Heart right ventricle (tissue), 16 donors: Measurements from ENCODE around the gene DCDC2. TPM values are rescaled to one million over a fixed set of nuclear protein-coding genes. Genes with fewer than 3 reads are reported as not detected.
A peak's percentile ranks its signal among the peaks of the same experiment; 100 is the strongest.

Experiments
- ATAC-seq, 8 donors: fragments of 200-7000 bp; cut with Tn5 transposase; one replicate each; pipeline ENCODE4 v1.9.1; 2020; ENCODE audit warnings: mild to moderate bottlenecking in 8 of 8, moderate library complexity in 8 of 8, moderate number of reproducible peaks in 1 of 8
- DNase-seq, 2 donors: peaks; one replicate each; pipeline ENCODE4 v3.0.0-alpha.2; 2020
- H3K27ac ChIP-seq, 10 donors: fragments of 200-600 bp; sonication (generic) in 2 of 10; one replicate each; pipeline versions ENCODE4 v1.5.0 to v1.8.0; 2020 to 2022; ENCODE audit warnings: mild to moderate bottlenecking in 3 of 10
- H3K27me3 ChIP-seq, 7 donors: fragments of 200-600 bp; one replicate each; pipeline ENCODE4 v1.8.0; 2021 to 2022; ENCODE audit warnings: mild to moderate bottlenecking in 2 of 7
- H3K36me3 ChIP-seq, 9 donors: fragments of 200-600 bp; sonication (generic) in 1 of 9; one replicate each; pipeline versions ENCODE4 v1.5.0 to v1.8.0; 2020 to 2022; ENCODE audit warnings: mild to moderate bottlenecking in 2 of 9
- H3K4me1 ChIP-seq, 9 donors: fragments of 200-600 bp; sonication (generic) in 1 of 9; one replicate each; pipeline versions ENCODE4 v1.5.0 to v1.8.0; 2020 to 2022; ENCODE audit warnings: mild to moderate bottlenecking in 4 of 9
- H3K4me3 ChIP-seq, 10 donors: fragments of 200-600 bp; sonication (generic) in 2 of 10; one replicate each; pipeline versions ENCODE4 v1.5.0 to v1.8.0; 2020 to 2022; ENCODE audit warnings: mild to moderate bottlenecking in 7 of 10, moderate library complexity in 2 of 10
- H3K9me3 ChIP-seq, 11 donors: fragments of 200-600 bp in 10 of 11; sonication (generic) in 2 of 11; one replicate each; pipeline versions ENCODE4 v1.5.0 to v1.8.0; 2013 to 2022; ENCODE audit warnings: mild to moderate bottlenecking in 2 of 11, control low read depth in 1 of 11, moderate library complexity in 1 of 11
- CTCF ChIP-seq, 9 donors: fragments of 200-600 bp; sonication (generic) in 2 of 9; IDR thresholded peaks; one replicate each; pipeline versions ENCODE4 v1.5.0 to v1.8.0; 2021 to 2022; ENCODE audit warnings: antibody characterized with exemption in 9 of 9, mild to moderate bottlenecking in 5 of 9, moderate library complexity in 1 of 9
- WGBS, 2 donors: extraction: QIAGEN DNeasy Blood & Tissue Kit; methylation state at CpG; one replicate each; pipeline ENCODE4 v1.1.7; 2013; ENCODE audit warnings: inconsistent platforms in 1 of 2; 5-methylcytosine and 5-hydroxymethylcytosine counted together
- intact Hi-C, 10 donors: fragments of 100-400 bp; cut with DNase I; formaldehyde crosslinking; loops; one replicate each; pipeline versions ENCODE4 v1.11.1 to v1.14.2; 2022
- polyA plus RNA-seq, 2 donors: library from polyadenylated mRNA; stranded (reverse); fragments of 200-250 nt; gene quantifications; one replicate each; pipeline ENCODE4 v1.2.3, GENCODE V29; 2013
- total RNA-seq, 10 donors: library from RNA; stranded (reverse); fragmentation: NEBNext Ultra II Directional in 3 of 10; extraction: Animal tissue kit (Norgen Biotek cat#: 25700) in 3 of 10; gene quantifications; one replicate each; pipeline versions ENCODE4 v1.2.1 to v1.2.4, GENCODE V29; 2021 to 2023
- donor health status: Arrhythmogenic right ventricular cardiomyopathy.
- donor health status: ischemic (EF 13 %, LVEDD 7.1; RV severe dilation, severe dysfunction).
- donor health status: healthy with polysubstance abuse.
- donor health status: DM: no; HTN: yes; CAD: no.
- donor health status: DM: no; HTN: no; CAD: no.
- donor health status: ischemic (EF 25% LVEDD 6.9; RV normal size, moderate dysfunction).
- donor health status: ischemic (EF 25% LVEDD 5.7; RV mildly dilated, moderate dysfunction).
- donor health status: healthy.
- donor health status: DM: yes; HTN: yes; CAD: no.
- donor health status: Ischemic cardiomyopathy.
- donor health status: ischemic (EF 35%, LVEDD 5.7; RV mildly dilated, moderate dysfunction).
- donor health status: nonischemic (EF 11% LVEDD 7.7; RV severe dilation, severe dysfunction).
- donor health status: DM: yes; HTN: yes; CAD: no.
- donor health status: PGD.
- donor health status: ischemic (EF 29% LVEDD 5.4; RV normal size, mild dysfunction).
- donor health status: nonischemic (EF 23%, LVEDD 6.1; RV moderate dilation, normal function).

Gene DCDC2
- total and polyA plus RNA-seq, 12 donors = 0.06 TPM; not detected in 11

- ATAC-seq (peak in 1 of 8 donors; percentile 20), DNase-seq (no peak)
- Histone ChIP-seq H3K4me3 (no peak within 1 kb of the TSS), H3K9me3 (no peaks in the 10 kb centered on the region), H3K27ac (no peak within 1 kb of the TSS), H3K27me3 (peaks cover 0 to 36% (median 20%) of the 10 kb centered on the region in 7 donors), H3K36me3 (no peaks in the 10 kb centered on the region), H3K4me1 (no peaks in the 10 kb centered on the region)
- 2 to 3% methylated on average over 34 to 37 of the region's 37 CpGs for WGBS, 2 donors
- no peak for TF ChIP-seq CTCF (IDR thresholded peaks at IDR 0.05)
- intact Hi-C loops = no loop called here
Measured at GRCh38 chr6:24125980-24126379, 231.9 kb downstream of the DCDC2 start, which contains the start of gene NRSN1. NRSN1 (plus strand) TSS chr6:24126215; CDS start chr6:24134328, 8,113 bp downstream.

- no peak for ATAC-seq
- no peak for TF ChIP-seq CTCF (IDR thresholded peaks at IDR 0.05)
- no peak overlapping the region for H3K4me3 ChIP-seq
- H3K27me3 ChIP-seq = peaks cover 0 to 36% (median 20%) of the 10 kb centered on the region in 7 donors
- no peak overlapping the region for H3K27ac ChIP-seq
- H3K9me3 ChIP-seq = no peaks in the 10 kb centered on the region
- WGBS, 2 donors = 67 to 72% methylated on average over 7 of the region's 7 CpGs
- intact Hi-C loops = no loop called here
- H3K4me1 ChIP-seq = no peaks in the 10 kb centered on the region
- no peaks in the 10 kb centered on the region for H3K36me3 ChIP-seq
- no peak for DNase-seq
Measured at GRCh38 chr6:24122139-24122538, 235.7 kb downstream of the DCDC2 start.

Other genes with a start within 250 kb of the DCDC2 start
- gene NRSN1, start 231.8 kb downstream of the DCDC2 start, total RNA-seq = not detected
- gene NRSN1, start 231.8 kb downstream of the DCDC2 start, polyA plus RNA-seq = not detected
- 10 to 100 TPM; 36.7 to 68.6 (median 52.6) TPM for gene MRS2, start 44.9 kb upstream of the DCDC2 start, total RNA-seq
- gene MRS2, start 44.9 kb upstream of the DCDC2 start, polyA plus RNA-seq = 10 to 100 TPM; 18.5 to 21.0 TPM
- 1 to 10 TPM in 4 of 10 donors, under 1 TPM in 6; 0.59 to 1.5 (median 0.89) TPM for gene GPLD1, start 131.5 kb upstream of the DCDC2 start, total RNA-seq
- under 1 TPM; 0.07 to 0.44 TPM for gene GPLD1, start 131.5 kb upstream of the DCDC2 start, polyA plus RNA-seq
- gene ALDH5A1, start 136.9 kb upstream of the DCDC2 start, total RNA-seq = 10 to 100 TPM; 23.1 to 45.5 (median 30.0) TPM
- 1 to 10 TPM; 1.9 to 4.4 TPM for gene ALDH5A1, start 136.9 kb upstream of the DCDC2 start, polyA plus RNA-seq